H9 (cell line): ENCODE results near the gene PCYT2. TPM values are rescaled to one million over a fixed set of nuclear protein-coding genes. Genes with fewer than 3 reads are reported as not detected.

ENCODE experiments used
- DNase-seq: peaks from one replicate; pipeline ENCODE4 v3.0.0-alpha.2; 2017
- H2AFZ ChIP-seq: one replicate; pipeline ENCODE4 v1.6.1; 2013; ENCODE audit warnings: mild to moderate bottlenecking, low read length, control low read depth, moderate library complexity
- H2AK5ac ChIP-seq: 2 replicates; pipeline ENCODE4 v1.6.1; 2013; ENCODE audit warnings: low read length, control low read depth, mixed read lengths; ENCODE audit not compliant: insufficient read length
- H2BK120ac ChIP-seq: one replicate; pipeline ENCODE4 v1.6.1; 2013; ENCODE audit warnings: low read depth, mild to moderate bottlenecking, low read length, control low read depth, inconsistent platforms; ENCODE audit not compliant: poor library complexity, severe bottlenecking
- H2BK12ac ChIP-seq: 2 replicates; pipeline ENCODE4 v1.6.1; 2013; ENCODE audit warnings: low read length, control low read depth, mixed read lengths, low read depth; ENCODE audit not compliant: insufficient read length
- H2BK15ac ChIP-seq: 2 replicates; pipeline ENCODE4 v1.6.1; 2013; ENCODE audit warnings: low read depth, low read length, control low read depth
- H2BK20ac ChIP-seq: one replicate; pipeline ENCODE4 v1.6.1; 2013; ENCODE audit warnings: low read depth, mild to moderate bottlenecking, low read length, control low read depth, inconsistent platforms; ENCODE audit not compliant: poor library complexity, severe bottlenecking
- H2BK5ac ChIP-seq: 2 replicates; pipeline ENCODE4 v1.6.1; 2013; ENCODE audit warnings: low read length, control low read depth, mixed read lengths; ENCODE audit not compliant: insufficient read length
- H3K14ac ChIP-seq: 2 replicates; pipeline ENCODE4 v1.6.1; 2013; ENCODE audit warnings: low read length, control low read depth; ENCODE audit not compliant: insufficient read depth
- H3K18ac ChIP-seq: 2 replicates; pipeline ENCODE4 v1.6.1; 2013; ENCODE audit warnings: low read depth, mild to moderate bottlenecking, mixed read lengths, low read length, control low read depth; ENCODE audit not compliant: insufficient read length
- H3K23ac ChIP-seq: 2 replicates; pipeline ENCODE4 v1.6.1; 2013; ENCODE audit warnings: low read length, control low read depth, mixed read lengths, low read depth; ENCODE audit not compliant: insufficient read length
- H3K23me2 ChIP-seq: 2 replicates; pipeline ENCODE4 v1.6.1; 2013; ENCODE audit warnings: low read depth, mild to moderate bottlenecking, mixed read lengths, low read length, control low read depth; ENCODE audit not compliant: insufficient read length, poor library complexity, severe bottlenecking
- H3K27ac ChIP-seq: 2 replicates; pipeline ENCODE4 v1.5.1; 2013; ENCODE audit warnings: low read length, control low read depth, mixed read lengths, low read depth; ENCODE audit not compliant: insufficient read length
- H3K27me3 ChIP-seq: 2 replicates; pipeline ENCODE4 v1.6.1; 2013; ENCODE audit warnings: low read length, control low read depth, inconsistent platforms; ENCODE audit not compliant: insufficient read depth
- H3K4ac ChIP-seq: 2 replicates; pipeline ENCODE4 v1.6.1; 2013; ENCODE audit warnings: low read depth, mild to moderate bottlenecking, control low read depth, inconsistent platforms, low read length, moderate library complexity
- H3K4me1 ChIP-seq: 2 replicates; pipeline ENCODE4 v1.6.1; 2013; ENCODE audit warnings: low read length, control low read depth, inconsistent platforms; ENCODE audit not compliant: insufficient read depth
- H3K4me2 ChIP-seq: 2 replicates; pipeline ENCODE4 v1.6.1; 2013; ENCODE audit warnings: low read length, control low read depth, mixed read lengths; ENCODE audit not compliant: insufficient read length, insufficient read depth
- H3K56ac ChIP-seq: 2 replicates; pipeline ENCODE4 v1.6.1; 2013; ENCODE audit warnings: low read depth, mild to moderate bottlenecking, mixed read lengths, low read length, control low read depth; ENCODE audit not compliant: insufficient read length
- H3K79me1 ChIP-seq: 2 replicates; pipeline ENCODE4 v1.6.1; 2013; ENCODE audit warnings: low read depth, mild to moderate bottlenecking, moderate library complexity, low read length, control low read depth, inconsistent platforms; ENCODE audit not compliant: insufficient read depth, poor library complexity, severe bottlenecking
- H3K79me2 ChIP-seq: 2 replicates; pipeline ENCODE4 v1.6.1; 2013; ENCODE audit warnings: low read length, control low read depth, inconsistent platforms; ENCODE audit not compliant: insufficient read depth
- H3K9ac ChIP-seq: 2 replicates; pipeline ENCODE4 v1.6.1; 2013; ENCODE audit warnings: low read length, control low read depth, mixed read lengths; ENCODE audit not compliant: insufficient read length; ENCODE audit errors: extremely low read depth
- H3K9me3 ChIP-seq: one replicate; pipeline ENCODE4 v1.6.1; 2013; ENCODE audit warnings: low read depth, low read length, inconsistent platforms; ENCODE audit not compliant: control insufficient read depth
- H3T11ph ChIP-seq: one replicate; pipeline ENCODE4 v1.6.1; 2013; ENCODE audit warnings: mild to moderate bottlenecking, low read length, control low read depth, inconsistent platforms
- H4K20me1 ChIP-seq: one replicate; pipeline ENCODE4 v1.6.1; 2013; ENCODE audit not compliant: control insufficient read depth, insufficient read length, insufficient read depth
- H4K5ac ChIP-seq: 2 replicates; pipeline ENCODE4 v1.6.1; 2013; ENCODE audit warnings: low read depth, mild to moderate bottlenecking, mixed read lengths, low read length, control low read depth; ENCODE audit not compliant: insufficient read length
- H4K8ac ChIP-seq: replicated peaks from 2 replicates; pipeline ENCODE4 v1.6.1; 2013; ENCODE audit warnings: low read length, control low read depth, mixed read lengths, low read depth; ENCODE audit not compliant: insufficient read length
- H4K91ac ChIP-seq: 2 replicates; pipeline ENCODE4 v1.6.1; 2013; ENCODE audit warnings: low read depth, mild to moderate bottlenecking, moderate library complexity, mixed read lengths, low read length, control low read depth; ENCODE audit not compliant: insufficient read length
- H3K27ac Mint-ChIP-seq, 3 experiments: 2 replicates in 2 of 3; 3 replicates in 1 of 3; pipeline ENCODE4 v1.8.0; 2020 to 2021; ENCODE audit warnings: mixed read lengths in 3 of 3, mild to moderate bottlenecking in 1 of 3, moderate library complexity in 1 of 3
- H3K27me3 Mint-ChIP-seq: 2 replicates; pipeline ENCODE4 v1.8.0; 2021; ENCODE audit warnings: low read depth, mild to moderate bottlenecking, moderate library complexity, mixed read lengths
- H3K36me3 Mint-ChIP-seq, 3 experiments: 2 replicates in 2 of 3; 3 replicates in 1 of 3; pipeline ENCODE4 v1.8.0; 2020 to 2021; ENCODE audit warnings: low read depth in 3 of 3, mixed read lengths in 3 of 3; ENCODE audit not compliant: insufficient read depth in 1 of 3
- H3K4me1 Mint-ChIP-seq, 2 experiments: 2 replicates each; pipeline ENCODE4 v1.8.0; 2020; ENCODE audit warnings: mixed read lengths in 2 of 2
- H3K4me3 Mint-ChIP-seq, 2 experiments: 2 replicates in 1 of 2; 3 replicates in 1 of 2; pipeline ENCODE4 v1.8.0; 2020 to 2021; ENCODE audit warnings: mild to moderate bottlenecking in 2 of 2, mixed read lengths in 2 of 2, moderate library complexity in 1 of 2
- H3K9me3 Mint-ChIP-seq, 2 experiments: 2 replicates in 1 of 2; 3 replicates in 1 of 2; pipeline ENCODE4 v1.8.0; 2020; ENCODE audit warnings: mild to moderate bottlenecking in 2 of 2, mixed read lengths in 2 of 2, moderate library complexity in 1 of 2
- CTCF ChIP-seq: fragments of 200-600 bp; sonication (generic); conservative IDR thresholded peaks from 3 replicates; pipeline ENCODE4 v1.8.0; 2021; ENCODE audit warnings: antibody characterized with exemption, mild to moderate bottlenecking
- WGBS: extraction: QIAGEN DNeasy Blood & Tissue Kit; methylation state at CpG from one replicate; pipeline ENCODE4 v1.1.7; 2013; ENCODE audit warnings: missing lambda C conversion rate, low lambda C conversion rate, mixed read lengths; ENCODE audit not compliant: insufficient read length; ENCODE audit errors: extremely low coverage; 5-methylcytosine and 5-hydroxymethylcytosine counted together
- total RNA-seq: library from RNA; stranded (reverse); gene quantifications from 2 replicates; pipeline ENCODE4 v1.2.1, GENCODE V29; 2021

Gene PCYT2
- total RNA-seq, 1 experiment from 2014 or later = 24.5 TPM

- Histone ChIP-seq H3K27ac (no peak overlapping the region), H3K27me3 (no peaks in the 10 kb centered on the region; the same call in 1 of the 2 replicates), H3K9ac (no peak overlapping the region), H4K5ac (no peak overlapping the region), H3K4me2 (no peak overlapping the region), H3K79me2 (no peaks in the 10 kb centered on the region), H3T11ph (no peak overlapping the region), H4K91ac (no peak overlapping the region), H2BK120ac (no peak overlapping the region), H3K4ac (no peak overlapping the region), H2BK5ac (no peak overlapping the region), H3K23ac (no peak overlapping the region), H3K18ac (no peak overlapping the region), H4K8ac (no peak overlapping the region), H2AK5ac (no peak overlapping the region), H3K14ac (no peak overlapping the region), H4K20me1 (no peaks in the 10 kb centered on the region), H3K4me1 (no peaks in the 10 kb centered on the region), H2AFZ (no peak overlapping the region), H3K23me2 (peaks cover 11% of the 10 kb centered on the region), H2BK12ac (no peak overlapping the region), H2BK20ac (no peak overlapping the region), H3K56ac (no peak overlapping the region), H3K9me3 (no peaks in the 10 kb centered on the region), H2BK15ac (no peak overlapping the region), H3K79me1 (no peaks in the 10 kb centered on the region)
- Mint-ChIP-seq H3K4me1 (peaks cover 0 to 3% of the 10 kb centered on the region in 2 experiments; a peak in 2 of 4 replicates), H3K9me3 (no peaks in the 10 kb centered on the region), H3K27ac (no peak overlapping the region), H3K36me3 (peaks cover 4 to 25% (median 12%) of the 10 kb centered on the region in 3 experiments; a peak in 6 of 7 replicates), H3K4me3 (no peak overlapping the region), H3K27me3 (peaks cover 11% of the 10 kb centered on the region)
- DNase-seq = no peak
- WGBS = no CpG with 5 or more reads among the region's 10 CpGs
- TF ChIP-seq CTCF = no peak
These were observed 7.8 kb downstream of the PCYT2 start for GRCh38 chr17:81903415-81903831.
